Measurements from ENCODE around the gene MLH1. TPM values are rescaled to one million over a fixed set of nuclear protein-coding genes. Genes with fewer than 3 reads are reported as not detected.

The MLH1 gene
- total RNA-seq, 1 experiment from 2014 or later = 50.6 TPM

- ChIA-PET POLR2A (ENCODE audit: low non-redundant PET) (no interaction called here), CTCF (no interaction called here)
- no peak for DNase-seq (ENCODE audit: low spot score)
- Histone ChIP-seq H3K27ac (ENCODE audit: low read depth, low read length, poor library complexity, severe bottlenecking) (no peak overlapping the region), H3K27me3 (replicated peaks; ENCODE audit: insufficient read depth, low read depth, low read length, poor library complexity) (no peaks in the 10 kb centered on the region), H3K4me3 (ENCODE audit: low read depth, low read length, poor library complexity, severe bottlenecking) (no peak overlapping the region), H3K4me1 (ENCODE audit: insufficient read depth, low read length, poor library complexity, severe bottlenecking) (no peaks in the 10 kb centered on the region), H3K36me3 (ENCODE audit: insufficient read depth, low read length, poor library complexity, severe bottlenecking) (no peaks in the 10 kb centered on the region), H3K9me3 (ENCODE audit: low read depth, low read length, poor library complexity, severe bottlenecking) (no peaks in the 10 kb centered on the region)
- TF ChIP-seq CTCF (conservative IDR thresholded peaks at IDR 0.05; ENCODE audit: low read depth, low read length) (no peak), EZH2 (IDR thresholded peaks at IDR 0.05; ENCODE audit: borderline replicate concordance, low read depth, low read length, poor library complexity, severe bottlenecking) (no peak)
- intact Hi-C loops (cut with micrococcal nuclease; ENCODE audit: unreplicated experiment) = no loop called here
- no TSS peak for BruUV-seq (replicated peaks)
These were observed 93.6 kb downstream of the MLH1 start for GRCh38 chr3:37086918-37087317.

GRCh38 chr3:37087870-37088269 lies 94.6 kb downstream of the MLH1 start:
- ChIA-PET CTCF (no interaction called here), POLR2A (ENCODE audit: low non-redundant PET) (no interaction called here)
- Histone ChIP-seq H3K27me3 (replicated peaks; ENCODE audit: insufficient read depth, low read depth, low read length, poor library complexity) (no peaks in the 10 kb centered on the region), H3K9me3 (ENCODE audit: low read depth, low read length, poor library complexity, severe bottlenecking) (no peaks in the 10 kb centered on the region), H3K27ac (ENCODE audit: low read depth, low read length, poor library complexity, severe bottlenecking) (no peak overlapping the region), H3K4me3 (ENCODE audit: low read depth, low read length, poor library complexity, severe bottlenecking) (no peak overlapping the region), H3K36me3 (ENCODE audit: insufficient read depth, low read length, poor library complexity, severe bottlenecking) (no peaks in the 10 kb centered on the region), H3K4me1 (ENCODE audit: insufficient read depth, low read length, poor library complexity, severe bottlenecking) (no peaks in the 10 kb centered on the region)
- TF ChIP-seq CTCF (conservative IDR thresholded peaks at IDR 0.05; ENCODE audit: low read depth, low read length) (no peak), EZH2 (IDR thresholded peaks at IDR 0.05; ENCODE audit: borderline replicate concordance, low read depth, low read length, poor library complexity, severe bottlenecking) (no peak)
- BruUV-seq (replicated peaks) = no TSS peak
- no peak for DNase-seq (ENCODE audit: low spot score)
- intact Hi-C loops (cut with micrococcal nuclease; ENCODE audit: unreplicated experiment) = no loop called here

DNA sequence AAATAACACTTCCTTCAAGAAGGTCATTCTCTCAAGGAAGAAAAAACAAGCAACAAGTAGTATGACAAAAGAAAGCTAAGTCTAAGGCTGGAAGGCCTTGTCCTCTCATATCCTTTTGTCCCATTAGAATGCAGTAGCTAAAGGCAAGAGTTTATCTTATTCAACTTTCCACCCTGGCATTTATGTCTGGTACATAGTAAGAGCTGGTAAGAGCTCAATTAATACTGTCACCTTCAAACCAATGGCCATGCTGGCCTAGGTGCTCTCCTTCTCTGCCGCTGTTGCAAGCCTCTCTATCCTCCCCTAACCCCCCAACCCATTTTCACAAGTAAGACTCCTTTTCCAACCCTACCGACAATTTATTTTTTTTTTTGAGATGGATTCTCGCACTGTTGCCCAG lies 99.2 kb downstream of the MLH1 start:
- Histone ChIP-seq H3K4me1 (ENCODE audit: insufficient read depth, low read length, poor library complexity, severe bottlenecking) (peaks cover 14% of the 10 kb centered on the region), H3K4me3 (ENCODE audit: low read depth, low read length, poor library complexity, severe bottlenecking) (no peak overlapping the region), H3K27me3 (replicated peaks; ENCODE audit: insufficient read depth, low read depth, low read length, poor library complexity) (no peaks in the 10 kb centered on the region), H3K27ac (ENCODE audit: low read depth, low read length, poor library complexity, severe bottlenecking) (no peak overlapping the region), H3K36me3 (ENCODE audit: insufficient read depth, low read length, poor library complexity, severe bottlenecking) (no peaks in the 10 kb centered on the region), H3K9me3 (ENCODE audit: low read depth, low read length, poor library complexity, severe bottlenecking) (no peaks in the 10 kb centered on the region)
- intact Hi-C loops (cut with micrococcal nuclease; ENCODE audit: unreplicated experiment) = no loop called here
- TF ChIP-seq EZH2 (IDR thresholded peaks at IDR 0.05; ENCODE audit: borderline replicate concordance, low read depth, low read length, poor library complexity, severe bottlenecking) (no peak), CTCF (conservative IDR thresholded peaks at IDR 0.05; ENCODE audit: low read depth, low read length) (no peak)
- ChIA-PET CTCF (no interaction called here), POLR2A (ENCODE audit: low non-redundant PET) (no interaction called here)
- no TSS peak for BruUV-seq (replicated peaks)
- DNase-seq (ENCODE audit: low spot score) = no peak
